Measurements from ENCODE around the gene UTP25. TPM values are rescaled to one million over a fixed set of nuclear protein-coding genes. Genes with fewer than 3 reads are reported as not detected.
"Not testable (repeated sequence)": the region's sequence is repeated elsewhere in the genome, so short reads cannot be mapped to it uniquely, and the experiment has no call there.

The UTP25 gene
- total RNA-seq, 1 experiment from 2014 or later = 9.5 TPM

GRCh38 chr1:209896346-209896745 lies 68.6 kb downstream of the UTP25 start:
- Histone ChIP-seq H3K27ac (ENCODE audit: low read length) (no peak overlapping the region), H3K27me3 (ENCODE audit: control insufficient read depth, insufficient read depth, low read length) (no peaks in the 10 kb centered on the region), H3K36me3 (ENCODE audit: control insufficient read depth, insufficient read depth, low read length) (no peaks in the 10 kb centered on the region), H3K4me1 (ENCODE audit: control insufficient read depth, insufficient read depth, low read length) (no peaks in the 10 kb centered on the region), H3K9me3 (ENCODE audit: control insufficient read depth, insufficient read depth, low read depth, low read length) (no peaks in the 10 kb centered on the region), H3K4me3 (ENCODE audit: low read depth in 2 of 2, low read length in 2 of 2) (no peak overlapping the region)
- BruUV-seq (replicated peaks) = no TSS peak
- no peak for ATAC-seq
- CTCF ChIA-PET = no interaction called here
- TF ChIP-seq POLR2AphosphoS5 (IDR thresholded peaks at IDR 0.05; ENCODE audit: low read depth, low read length) (no peak), SIN3A (IDR thresholded peaks at IDR 0.05; ENCODE audit: borderline replicate concordance, insufficient read depth, low read depth, low read length) (no peak), REST (IDR thresholded peaks at IDR 0.05; ENCODE audit: insufficient read depth in 1 of 2, low read depth in 2 of 2, low read length in 1 of 2) (no peak), TCF7L2 (IDR thresholded peaks at IDR 0.05; ENCODE audit: low read depth, low read length) (no peak), CTCF (IDR thresholded peaks at IDR 0.05) (no peak)
- in situ Hi-C loops (cut with HindIII; ENCODE audit: low pct_unique_long_range_greater_than_20kb, low sequenced_read_pairs) (no loop called here), intact Hi-C loops (cut with micrococcal nuclease; ENCODE audit: unreplicated experiment) (no loop called here)
- no peak for DNase-seq (ENCODE audit: low read depth, low spot score)
- POLR2A ChIA-PET = no interaction called here

GRCh38 chr1:209898271-209898670 lies 70.5 kb downstream of the UTP25 start:
- H3K4me3 ChIP-seq (ENCODE audit: low read depth in 2 of 2, low read length in 2 of 2); H3K9me3 ChIP-seq (ENCODE audit: control insufficient read depth, insufficient read depth, low read depth, low read length); H3K27ac ChIP-seq (ENCODE audit: low read length); H3K27me3 ChIP-seq (ENCODE audit: control insufficient read depth, insufficient read depth, low read length); intact Hi-C loops (cut with micrococcal nuclease; ENCODE audit: unreplicated experiment); CTCF ChIA-PET; DNase-seq (ENCODE audit: low read depth, low spot score); ATAC-seq; H3K36me3 ChIP-seq (ENCODE audit: control insufficient read depth, insufficient read depth, low read length); BruUV-seq (replicated peaks); POLR2A ChIA-PET; in situ Hi-C loops (cut with HindIII; ENCODE audit: low pct_unique_long_range_greater_than_20kb, low sequenced_read_pairs); H3K4me1 ChIP-seq (ENCODE audit: control insufficient read depth, insufficient read depth, low read length): not testable (repeated sequence)

GRCh38 chr1:209898851-209899250 lies 71.1 kb downstream of the UTP25 start:
- H3K36me3 ChIP-seq (ENCODE audit: control insufficient read depth, insufficient read depth, low read length); in situ Hi-C loops (cut with HindIII; ENCODE audit: low pct_unique_long_range_greater_than_20kb, low sequenced_read_pairs): not testable (repeated sequence)

More at GRCh38 chr1:209898851-209899250, 71.1 kb downstream of the UTP25 start:
- H3K4me3 ChIP-seq (ENCODE audit: low read depth in 2 of 2, low read length in 2 of 2); H3K27me3 ChIP-seq (ENCODE audit: control insufficient read depth, insufficient read depth, low read length); H3K4me1 ChIP-seq (ENCODE audit: control insufficient read depth, insufficient read depth, low read length); BruUV-seq (replicated peaks); intact Hi-C loops (cut with micrococcal nuclease; ENCODE audit: unreplicated experiment); H3K27ac ChIP-seq (ENCODE audit: low read length); H3K9me3 ChIP-seq (ENCODE audit: control insufficient read depth, insufficient read depth, low read depth, low read length); POLR2A ChIA-PET; CTCF ChIA-PET; DNase-seq (ENCODE audit: low read depth, low spot score); ATAC-seq: not testable (repeated sequence)

Data from Panc1 (cell line).